Measurements from ENCODE around the gene FGF12. TPM values are rescaled to one million over a fixed set of nuclear protein-coding genes. Genes with fewer than 3 reads are reported as not detected.

Gene FGF12
- total RNA-seq, 2 experiments from 2014 or later = not detected

GRCh38 chr3:192737506-192737905, 10.2 kb upstream of the FGF12 start:
- intact Hi-C loops (cut with DNase I, micrococcal nuclease) = no loop called here
- Histone ChIP-seq H3K9me3 (ENCODE audit: control insufficient read depth in 1 of 2, insufficient read depth in 1 of 2, low read length in 2 of 2) (no peaks in the 10 kb centered on the region), H3K27ac (ENCODE audit: low read depth in 1 of 2, low read length in 2 of 2) (no peak overlapping the region), H3K4me3 (ENCODE audit: low read length) (no peak overlapping the region), H3K4me1 (ENCODE audit: insufficient read depth, low read length) (no peaks in the 10 kb centered on the region), H3K36me3 (ENCODE audit: insufficient read depth, low read length) (no peaks in the 10 kb centered on the region), H3K27me3 (ENCODE audit: control insufficient read depth in 1 of 2, insufficient read depth in 2 of 2, low read length in 2 of 2) (no peaks in the 10 kb centered on the region)
- TF ChIP-seq CTCF (IDR thresholded peaks at IDR 0.05) = no peak
- H3K9me3 Mint-ChIP-seq = peaks cover 3% of the 10 kb centered on the region
- DNase-seq (no peak), ATAC-seq (ENCODE audit: poor library complexity) (no peak)
- H3K4me3 Mint-ChIP-seq = no peak overlapping the region
- no peaks in the 10 kb centered on the region for H3K27me3 Mint-ChIP-seq
- no peaks in the 10 kb centered on the region for H3K4me1 Mint-ChIP-seq (ENCODE audit: low read depth)
- ChIA-PET CTCF (no interaction called here), POLR2A (no interaction called here)
- no peaks in the 10 kb centered on the region for H3K36me3 Mint-ChIP-seq (ENCODE audit: low read depth)
- no peak overlapping the region for H3K27ac Mint-ChIP-seq

- DNase-seq (no peak), ATAC-seq (ENCODE audit: poor library complexity) (no peak)
- POLR2A ChIA-PET = no interaction called here
- Mint-ChIP-seq H3K27ac (no peak overlapping the region), H3K27me3 (peaks cover 26% of the 10 kb centered on the region), H3K36me3 (ENCODE audit: low read depth) (no peaks in the 10 kb centered on the region), H3K4me3 (no peak overlapping the region), H3K4me1 (ENCODE audit: low read depth) (no peaks in the 10 kb centered on the region), H3K9me3 (no peaks in the 10 kb centered on the region)
- CTCF ChIA-PET = no interaction called here
- H3K36me3 ChIP-seq (ENCODE audit: insufficient read depth, low read length) = no peaks in the 10 kb centered on the region
- peaks cover 6% of the 10 kb centered on the region for H3K4me1 ChIP-seq (ENCODE audit: insufficient read depth, low read length)
- H3K27me3 ChIP-seq (ENCODE audit: control insufficient read depth in 1 of 2, insufficient read depth in 2 of 2, low read length in 2 of 2) = peaks cover 6 to 9% of the 10 kb centered on the region in 2 experiments
- H3K9me3 ChIP-seq (ENCODE audit: control insufficient read depth in 1 of 2, insufficient read depth in 1 of 2, low read length in 2 of 2) = no peaks in the 10 kb centered on the region
- intact Hi-C loops (cut with DNase I, micrococcal nuclease) = no loop called here
- H3K27ac ChIP-seq (ENCODE audit: low read depth in 1 of 2, low read length in 2 of 2) = no peak overlapping the region
- no peak overlapping the region for H3K4me3 ChIP-seq (ENCODE audit: low read length)
- TF ChIP-seq CTCF (IDR thresholded peaks at IDR 0.05) = no peak
Observed at GRCh38 chr3:192731233-192731632, 3.9 kb upstream of the FGF12 start.

- Histone ChIP-seq H3K36me3 (ENCODE audit: insufficient read depth, low read length) (no peaks in the 10 kb centered on the region), H3K4me1 (ENCODE audit: insufficient read depth, low read length) (peaks cover 6% of the 10 kb centered on the region), H3K9me3 (ENCODE audit: control insufficient read depth in 1 of 2, insufficient read depth in 1 of 2, low read length in 2 of 2) (no peaks in the 10 kb centered on the region), H3K27me3 (ENCODE audit: control insufficient read depth in 1 of 2, insufficient read depth in 2 of 2, low read length in 2 of 2) (peaks cover 6 to 9% of the 10 kb centered on the region in 2 experiments), H3K27ac (ENCODE audit: low read depth in 1 of 2, low read length in 2 of 2) (no peak overlapping the region), H3K4me3 (ENCODE audit: low read length) (no peak overlapping the region)
- Mint-ChIP-seq H3K4me1 (ENCODE audit: low read depth) (no peaks in the 10 kb centered on the region), H3K36me3 (ENCODE audit: low read depth) (no peaks in the 10 kb centered on the region), H3K9me3 (no peaks in the 10 kb centered on the region), H3K27me3 (peaks cover 47% of the 10 kb centered on the region), H3K27ac (no peak overlapping the region), H3K4me3 (no peak overlapping the region)
- TF ChIP-seq CTCF (IDR thresholded peaks at IDR 0.05) = no peak
- ChIA-PET CTCF (no interaction called here), POLR2A (no interaction called here)
- intact Hi-C loops (cut with DNase I, micrococcal nuclease) = no loop called here
- no peak for ATAC-seq (ENCODE audit: poor library complexity)
- no peak for DNase-seq
Observed at GRCh38 chr3:192726385-192726784, 956 bp downstream of the FGF12 start.
